ENCODE results near the gene ERFE.

Gene ERFE

GRCh38 chr2:238139196-238140039 lies 19.4 kb upstream of the ERFE start:
- DNase-seq, result peak in 1 of 2 donors; percentile 19

GRCh38 chr2:238140040-238140439 lies 18.7 kb upstream of the ERFE start:
- no peak for DNase-seq

GRCh38 chr2:238140721-238141540 lies 17.8 kb upstream of the ERFE start:
- DNase-seq, result no peak

- DNase-seq, result peak in 1 of 2 donors; percentile 24
Observed at GRCh38 chr2:238141541-238142318, 17.0 kb upstream of the ERFE start.

GRCh38 chr2:238142382-238143205 lies 16.2 kb upstream of the ERFE start:
- DNase-seq, result no peak

GRCh38 chr2:238143239-238143951 lies 15.4 kb upstream of the ERFE start:
- no peak for DNase-seq

GRCh38 chr2:238144262-238144661 lies 14.5 kb upstream of the ERFE start:
- no peak for DNase-seq

GRCh38 chr2:238145046-238145445 lies 13.7 kb upstream of the ERFE start:
- DNase-seq, result no peak

- no peak for DNase-seq
Observed at GRCh38 chr2:238145851-238146250, 12.9 kb upstream of the ERFE start.

GRCh38 chr2:238146884-238147544 lies 11.8 kb upstream of the ERFE start:
- no peak for DNase-seq

GRCh38 chr2:238148981-238149380 lies 9.8 kb upstream of the ERFE start:
- DNase-seq, result no peak

- DNase-seq, result no peak
Observed at GRCh38 chr2:238149841-238150572, 8.8 kb upstream of the ERFE start.

GRCh38 chr2:238150686-238151085 lies 8.1 kb upstream of the ERFE start:
- DNase-seq, result no peak

- no peak for DNase-seq
Observed at GRCh38 chr2:238151205-238151604, 7.6 kb upstream of the ERFE start.

- no peak for DNase-seq
Observed at GRCh38 chr2:238151628-238152235, 7.0 kb upstream of the ERFE start.

GRCh38 chr2:238152771-238153688 lies 5.7 kb upstream of the ERFE start:
- no peak for DNase-seq

- DNase-seq, result no peak
Observed at GRCh38 chr2:238154570-238154969, 4.2 kb upstream of the ERFE start.

- DNase-seq, result no peak
Observed at GRCh38 chr2:238155051-238155760, 3.6 kb upstream of the ERFE start.

Measured in CD4-positive, alpha-beta T cell treated with Interleukin-4 for 1 hour (primary cell).